Measurements from ENCODE around the gene EPB41L4B. TPM values are rescaled to one million over a fixed set of nuclear protein-coding genes. Genes with fewer than 3 reads are reported as not detected.

EPB41L4B gene
- total and polyA plus RNA-seq, 2 of the 13 experiments (the other 11 are each of a cell fraction or from before 2014, with no cell fraction given) = 17.6 to 22.1 TPM

GRCh38 chr9:109249615-109250014, 71.2 kb downstream of the EPB41L4B start (continued):
- TF ChIP-seq CBX2 (IDR thresholded peaks at IDR 0.05; ENCODE audit: low read depth, low read length) = no peak
- no peak for TF ChIP-seq CBX2 (CRISPR knock-in tag; IDR thresholded peaks at IDR 0.05; ENCODE audit: low read depth)
- no peak for TF ChIP-seq SMAD3 (CRISPR knock-in tag; IDR thresholded peaks at IDR 0.05)
- peak; percentile 26 for TF ChIP-seq STAG1 (CRISPR knock-in tag; IDR thresholded peaks at IDR 0.05)
- no peak for TF ChIP-seq HOXD1 (CRISPR knock-in tag; IDR thresholded peaks at IDR 0.05)
- peak; percentile 32 for TF ChIP-seq CTCF (CRISPR knock-in tag; IDR thresholded peaks at IDR 0.05)
- TF ChIP-seq SIX1 (CRISPR knock-in tag; IDR thresholded peaks at IDR 0.05; ENCODE audit: borderline replicate concordance) = no peak

- DNase-seq (ENCODE audit: low spot score) = peak; percentile 79
- Histone ChIP-seq H2AFZ (ENCODE audit: low read length) (no peak overlapping the region), H3K9me3 (ENCODE audit: low read length) (no peaks in the 10 kb centered on the region), H3K27me3 (ENCODE audit: control insufficient read depth in 1 of 2, insufficient read depth in 2 of 2, low read length in 2 of 2) (no peaks in the 10 kb centered on the region), H3K36me3 (replicated peaks in 1 of 2; ENCODE audit: control insufficient read depth in 1 of 2, insufficient read depth in 2 of 2, low read length in 2 of 2) (0 out of 5 replicates have a peak, but pooled peaks cover 0 to 2% of the 10 kb centered on the region in 2 experiments), H3K4me2 (ENCODE audit: low read depth, low read length) (peak overlapping the region; percentile 49), H4K20me1 (ENCODE audit: insufficient read depth, low read length) (no peaks in the 10 kb centered on the region), H3K4me3 (replicated peaks in 1 of 3; ENCODE audit: insufficient read depth in 1 of 3, low read depth in 2 of 3, low read length in 3 of 3) (no peak overlapping the region), H3K27ac (ENCODE audit: extremely low read length, insufficient read depth, low read length) (peak overlapping the region; percentile 43), H3K4me1 (ENCODE audit: insufficient read depth, low read length) (peaks cover 54% of the 10 kb centered on the region), H3K79me2 (ENCODE audit: insufficient read depth, low read length) (no peaks in the 10 kb centered on the region), H3K9ac (ENCODE audit: insufficient read depth, low read depth, low read length) (no peak overlapping the region)
- ATAC-seq = peak; percentile 52
- ChIA-PET POLR2A (no interaction called here), CTCF (ENCODE audit: low intra/inter-chr PET ratio, low total read pairs) (interaction anchor here (1.9 kb wide), 1 partner anchor 73 kb away, joined by 19 read pairs; the partner anchor contains the start of gene EPB41L4B)
- in situ Hi-C loops (cut with HindIII; ENCODE audit: extremely low pct_ligation_motif_present, low pct_unique_long_range_greater_than_20kb) (loop anchor here (5.0 kb wide), 1 partner anchor 69 kb away; no protein-coding TSS in a partner anchor), intact Hi-C loops (cut with micrococcal nuclease; ENCODE audit: unreplicated experiment) (loop anchor here (2.0 kb wide), 1 partner anchor 27 kb away; no protein-coding TSS in a partner anchor)
- no TSS peak for BruUV-seq (replicated peaks)
- peak; percentile 85 for FAIRE-seq
- WGBS (ENCODE audit: low lambda C conversion rate) = 17% methylated on average over 7 of the region's 7 CpGs
- peak; percentile 54 for TF ChIP-seq FOXP4 (CRISPR knock-in tag; IDR thresholded peaks at IDR 0.05)
- TF ChIP-seq MIER2 (CRISPR knock-in tag; IDR thresholded peaks at IDR 0.05) = peak; percentile 48; the same call in 1 of the 2 replicates
- TF ChIP-seq MED1 (CRISPR knock-in tag; IDR thresholded peaks at IDR 0.05) = peak; percentile 67
- peak; percentile 35 to 51; a peak in 1 of 4 replicates for TF ChIP-seq HMGXB4 (CRISPR knock-in tag; IDR thresholded peaks at IDR 0.05; ENCODE audit: borderline replicate concordance in 1 of 2, low read depth in 1 of 2)
- peak; percentile 42; the same call in 1 of the 2 replicates for TF ChIP-seq SAP130 (CRISPR knock-in tag; IDR thresholded peaks at IDR 0.05; ENCODE audit: low read depth)
- no peak for TF ChIP-seq ISL2 (CRISPR knock-in tag; IDR thresholded peaks at IDR 0.05)
- TF ChIP-seq FOXA1 (IDR thresholded peaks at IDR 0.05) = no peak
- TF ChIP-seq FOXA1 (CRISPR knock-in tag; IDR thresholded peaks at IDR 0.05) = peak; percentile 26; the same call in 1 of the 2 replicates
- peak; percentile 33 for TF ChIP-seq SKI (IDR thresholded peaks at IDR 0.05; ENCODE audit: partially characterized antibody)
- 0 out of 2 replicates have a peak, but pooled peaks have one; percentile 13 for TF ChIP-seq ZNF792 (CRISPR knock-in tag; IDR thresholded peaks at IDR 0.05)
- peak; percentile 24; the same call in 1 of the 2 replicates for TF ChIP-seq HDAC2 (CRISPR knock-in tag; IDR thresholded peaks at IDR 0.05)
- peak; percentile 86 for TF ChIP-seq GATAD2A (CRISPR knock-in tag; IDR thresholded peaks at IDR 0.05)
- TF ChIP-seq TCF12 (IDR thresholded peaks at IDR 0.05) = no peak
- 0 out of 2 replicates have a peak, but pooled peaks have one; percentile 27 for TF ChIP-seq TCF12 (CRISPR knock-in tag; IDR thresholded peaks at IDR 0.05)
Observed at GRCh38 chr9:109248133-109248581, 72.7 kb downstream of the EPB41L4B start.

Data from HepG2 (cell line).